Erythroblast (primary cell): ENCODE data around the gene ACOT7.

Experiments used
- DNase-seq, 2 experiments: peaks; one replicate each; lab custom pipeline; 2025; lab: John Stamatoyannopoulos, UW
- GATA1 ChIP-seq: IDR thresholded peaks from 2 replicates; pipeline ENCODE4 v1.6.1; 2011; ENCODE audit warnings: low read depth, mild to moderate bottlenecking, control low read depth, low read length, moderate library complexity
- POLR2A ChIP-seq: IDR thresholded peaks from 2 replicates; pipeline ENCODE4 v1.6.1; 2011; ENCODE audit warnings: mild to moderate bottlenecking, low read length

The ACOT7 gene

GRCh38 chr1:6287029-6287428 lies 106.5 kb downstream of the ACOT7 start:
- DNase-seq: no peak
- TF ChIP-seq GATA1 (no peak), POLR2A (no peak)

DNA sequence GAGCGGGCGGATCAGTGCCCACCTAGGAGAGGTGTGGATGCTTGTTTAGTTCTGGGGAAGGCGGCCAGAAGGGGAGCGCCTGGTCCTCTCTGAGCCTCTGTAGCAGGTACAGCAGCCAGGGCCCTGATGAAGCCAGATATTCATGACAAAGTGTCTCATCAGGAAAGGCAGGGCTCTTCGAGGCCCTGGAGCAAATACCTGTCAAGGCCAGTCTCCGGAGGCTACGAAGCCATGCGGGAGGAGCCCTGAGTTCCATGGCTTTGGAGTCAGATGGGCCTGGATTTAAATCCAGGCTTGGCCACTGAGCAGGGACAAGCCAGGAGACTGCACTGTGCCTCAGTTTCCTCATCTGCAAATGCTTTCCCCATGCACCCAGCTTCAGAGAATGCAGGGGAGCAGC lies 107.3 kb downstream of the ACOT7 start:
- DNase-seq: no peak
- no peak for TF ChIP-seq GATA1
- no peak for TF ChIP-seq POLR2A

- DNase-seq: no peak
- no peak for TF ChIP-seq GATA1
- TF ChIP-seq POLR2A: no peak
Observed at GRCh38 chr1:6285336-6285735, 108.2 kb downstream of the ACOT7 start.

DNA sequence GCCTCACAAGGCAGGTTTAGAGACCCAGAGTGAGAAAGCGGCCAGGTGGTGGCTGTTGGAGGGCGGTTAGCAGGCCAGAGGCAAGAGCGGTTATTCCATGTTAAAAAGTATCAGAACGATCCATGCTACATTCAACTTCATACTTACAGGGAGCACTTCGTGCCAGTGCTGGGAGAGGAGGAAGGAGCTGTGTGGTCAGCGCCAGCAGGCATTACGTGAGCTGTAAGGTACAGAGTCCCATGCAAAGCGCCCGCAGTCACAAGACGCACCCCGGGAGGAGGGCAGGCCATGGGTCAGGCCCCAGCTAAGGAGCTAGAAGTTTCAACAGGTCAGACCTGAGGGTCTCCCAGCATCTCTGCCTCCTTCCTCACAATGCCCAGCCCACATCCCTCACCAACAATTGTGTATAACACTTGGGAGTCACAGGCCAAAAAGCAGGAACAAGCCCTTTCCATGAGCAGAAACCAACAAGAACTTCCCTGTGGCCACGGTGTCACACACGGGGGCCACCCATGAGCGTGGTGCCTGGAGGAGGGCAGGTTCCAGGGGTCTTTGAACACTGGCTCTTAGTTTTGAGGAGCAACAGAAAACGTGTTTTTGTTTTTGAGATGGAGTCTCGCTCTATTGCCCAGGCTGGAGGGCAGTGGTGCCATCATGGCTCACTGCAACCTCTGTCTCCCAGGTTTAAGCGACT lies 110.8 kb downstream of the ACOT7 start:
- DNase-seq: no peak
- TF ChIP-seq GATA1 (no peak), POLR2A (no peak)

- TF ChIP-seq GATA1 (no peak), POLR2A (no peak)
- no peak for DNase-seq
Observed at GRCh38 chr1:6281511-6282402, 111.8 kb downstream of the ACOT7 start.

DNA sequence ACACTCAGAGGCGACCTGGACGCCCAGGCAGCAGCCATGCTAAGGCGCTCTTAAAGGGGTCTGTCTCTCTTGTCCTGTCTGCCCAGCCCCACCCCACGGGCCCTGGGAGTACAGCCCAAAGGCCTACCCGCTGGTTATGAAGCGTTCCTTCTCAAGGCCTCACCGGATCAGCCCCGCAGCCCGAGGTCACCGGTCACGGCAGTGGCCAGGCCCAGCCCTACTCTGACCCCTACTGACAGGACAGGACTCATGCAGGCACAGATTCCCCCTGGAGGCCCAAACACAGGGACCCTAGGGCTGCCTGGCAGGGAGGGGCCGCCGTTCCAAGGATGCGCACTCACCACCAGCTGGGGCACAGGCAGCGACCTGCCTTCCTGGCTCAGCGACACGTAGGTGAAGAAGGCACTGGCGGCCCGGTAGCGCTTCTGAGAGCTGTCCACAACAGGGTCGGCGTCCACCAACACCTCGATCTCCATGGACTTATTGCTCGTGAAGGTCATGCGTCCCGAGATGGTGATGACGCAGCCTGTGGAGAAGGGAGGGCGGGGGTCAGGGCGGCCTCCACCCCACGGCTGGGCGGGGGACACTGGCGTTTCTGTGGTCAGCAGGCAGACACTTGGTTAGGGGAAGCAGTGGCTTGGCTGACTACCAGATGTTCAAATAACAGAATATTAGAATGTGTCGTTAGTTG lies 112.7 kb downstream of the ACOT7 start:
- no peak for TF ChIP-seq POLR2A
- TF ChIP-seq GATA1: no peak
- DNase-seq: peak; percentile 9 to 23

GRCh38 chr1:6279613-6280383 lies 113.8 kb downstream of the ACOT7 start:
- no peak for DNase-seq
- TF ChIP-seq GATA1 (no peak), POLR2A (no peak)

- TF ChIP-seq GATA1: no peak
- TF ChIP-seq POLR2A: no peak
- no peak for DNase-seq
Observed at GRCh38 chr1:6279066-6279465, 114.5 kb downstream of the ACOT7 start.

GRCh38 chr1:6278263-6278662 lies 115.3 kb downstream of the ACOT7 start:
- TF ChIP-seq POLR2A (no peak), GATA1 (no peak)
- no peak for DNase-seq

DNA sequence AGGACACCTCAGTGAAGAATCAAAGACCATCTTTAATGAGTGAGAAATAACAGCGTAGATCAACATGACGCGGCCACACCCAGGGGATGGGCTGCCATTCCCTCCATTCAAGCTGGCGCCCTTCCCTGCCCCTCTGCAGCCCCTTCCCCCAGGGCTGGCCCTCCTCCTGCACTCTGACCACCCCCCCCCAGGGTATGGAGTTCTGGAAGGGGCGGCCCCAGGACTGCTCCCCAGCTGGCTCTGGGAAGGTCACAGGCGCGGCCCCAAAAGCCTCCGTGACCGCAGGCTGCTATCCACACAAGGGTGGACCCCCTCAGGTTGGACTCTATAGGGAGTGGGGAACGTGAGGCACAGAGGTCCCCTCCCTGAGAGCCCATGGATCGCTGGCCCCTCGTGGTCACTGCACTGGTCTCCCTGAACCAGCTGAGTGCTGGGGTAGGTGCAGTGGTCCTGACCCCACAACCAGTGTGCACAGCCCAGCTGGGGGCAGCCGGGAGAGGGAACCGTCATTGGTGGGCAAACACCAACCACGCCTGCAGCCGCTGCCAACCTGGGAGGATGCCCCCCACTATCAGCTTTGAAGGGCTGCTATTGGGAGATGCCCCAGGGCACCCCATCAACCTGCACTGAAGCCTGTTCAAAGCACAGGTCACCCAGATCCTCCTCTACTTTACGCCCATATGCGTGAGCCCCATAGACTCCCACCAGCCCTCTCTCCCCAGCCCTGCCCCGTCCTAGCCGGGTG lies 116.6 kb downstream of the ACOT7 start:
- no peak for TF ChIP-seq GATA1
- no peak for TF ChIP-seq POLR2A

GRCh38 chr1:6275826-6276782 lies 117.5 kb downstream of the ACOT7 start:
- no peak for DNase-seq
- TF ChIP-seq GATA1 (no peak), POLR2A (no peak)

More for the DNA sequence above, 116.6 kb downstream of the ACOT7 start:
- no peak for DNase-seq
